GM21390 (cell line): ENCODE data around the gene ANTXR2.

Source experiments
- ATAC-seq: cut with Tn5 transposase; IDR thresholded peaks from one replicate; pipeline ENCODE4 v1.9.1; 2021; ENCODE audit not compliant: unreplicated experiment

Gene ANTXR2

DNA sequence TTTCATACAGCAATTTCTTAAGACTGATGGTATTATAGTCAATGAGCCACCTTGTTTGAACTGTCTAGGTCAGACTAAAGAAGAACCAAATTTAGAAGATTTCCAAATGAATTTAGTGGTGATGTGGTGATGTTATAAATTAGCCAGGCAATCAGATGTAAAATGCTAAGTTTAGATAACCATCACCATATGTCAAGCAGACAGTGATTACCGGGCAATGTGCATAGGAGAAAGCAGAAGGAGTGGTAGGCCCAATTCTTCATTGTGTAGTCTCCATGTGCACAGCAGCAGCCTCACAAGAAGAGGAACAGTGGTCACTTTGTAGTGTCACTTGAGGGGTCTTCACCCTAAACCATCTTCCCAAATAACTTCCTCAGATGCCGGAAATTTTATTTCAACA lies 198.8 kb downstream of the ANTXR2 start:
- no peak for ATAC-seq

DNA sequence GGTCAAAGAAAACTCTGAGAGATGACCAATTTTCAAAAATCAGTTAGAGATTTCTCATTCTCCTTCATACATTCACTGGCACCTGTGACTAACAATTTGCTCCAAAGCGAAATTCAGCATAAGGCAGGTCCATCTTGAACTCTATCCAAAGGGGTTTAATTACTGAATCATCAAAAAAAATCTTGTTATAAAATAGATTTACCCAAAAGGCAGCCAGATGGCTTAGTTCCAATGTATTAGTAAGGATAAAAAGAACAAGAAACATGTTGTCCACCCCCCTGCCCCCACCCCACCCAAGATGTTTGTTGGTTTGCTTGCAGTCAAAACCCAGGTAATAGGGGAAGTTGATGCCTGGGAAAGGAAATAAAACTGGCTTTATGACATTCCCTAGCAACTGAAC lies 200.3 kb downstream of the ANTXR2 start:
- ATAC-seq, result no peak

DNA sequence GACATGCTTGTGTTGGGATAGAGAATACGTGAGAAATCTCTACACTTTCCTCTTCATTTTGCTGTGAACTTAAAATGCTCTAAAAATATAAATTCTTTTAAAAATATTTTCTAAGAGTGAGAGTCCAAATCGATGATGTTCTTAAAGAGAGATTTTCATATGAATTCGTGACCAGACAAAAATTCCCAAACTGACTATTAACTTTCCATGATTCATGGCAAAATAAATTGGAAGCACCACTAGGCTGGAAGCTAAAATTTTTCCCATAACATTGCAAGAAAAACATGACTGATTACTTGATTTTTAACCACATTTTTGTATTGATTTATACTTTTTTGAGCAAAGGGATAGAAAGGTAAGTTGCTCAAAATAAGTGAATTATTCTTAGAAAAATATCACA lies 201.1 kb downstream of the ANTXR2 start:
- no peak for ATAC-seq

DNA sequence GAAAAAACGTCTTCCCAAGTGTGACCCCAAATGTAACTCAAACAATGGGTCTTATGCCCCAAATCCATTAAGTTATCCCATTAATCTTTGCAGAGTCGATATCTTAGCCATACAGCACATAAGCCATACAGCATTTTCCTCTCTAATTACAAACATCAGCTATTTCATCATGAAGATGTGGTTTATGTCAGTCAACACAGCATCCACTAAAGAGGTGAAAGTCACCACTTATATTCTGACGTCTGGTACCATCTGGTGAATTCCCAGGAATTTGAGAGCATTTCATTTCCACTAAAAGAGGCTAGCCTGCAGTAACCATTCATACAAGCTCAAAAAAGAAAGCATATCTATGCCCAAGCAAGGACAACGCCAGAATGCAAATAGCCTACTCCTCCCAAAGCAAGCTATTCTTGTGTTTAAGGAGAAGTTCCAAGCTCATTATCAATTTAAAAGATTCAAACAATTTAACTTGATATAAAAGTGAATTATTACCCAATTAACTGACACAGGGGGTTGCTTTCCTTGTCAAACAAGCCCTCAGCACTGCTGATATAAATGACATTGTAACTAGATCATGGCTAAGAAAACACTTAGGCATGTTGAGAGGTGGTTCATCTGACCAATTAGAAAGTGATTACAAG lies 203.3 kb downstream of the ANTXR2 start:
- ATAC-seq, result no peak

DNA sequence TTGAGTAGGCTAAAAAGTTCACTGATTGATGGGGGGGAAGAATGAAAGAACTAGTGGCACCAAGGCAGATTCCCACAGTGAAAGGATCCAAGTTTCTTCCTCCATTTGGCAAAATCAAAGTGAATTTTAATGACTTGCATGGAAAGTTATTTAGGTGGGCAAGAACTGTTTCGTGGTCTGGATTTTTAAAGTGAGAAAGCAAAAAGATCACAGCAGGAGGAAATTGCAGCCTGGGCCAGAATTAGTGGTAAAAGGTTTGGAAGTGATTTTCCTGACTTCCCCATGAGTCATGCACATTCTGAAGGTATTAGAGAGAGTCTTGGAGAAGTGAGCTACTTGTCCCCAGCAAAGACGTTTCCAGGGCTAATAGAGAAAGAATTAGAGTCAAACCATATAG lies 207.8 kb downstream of the ANTXR2 start:
- no peak for ATAC-seq

DNA sequence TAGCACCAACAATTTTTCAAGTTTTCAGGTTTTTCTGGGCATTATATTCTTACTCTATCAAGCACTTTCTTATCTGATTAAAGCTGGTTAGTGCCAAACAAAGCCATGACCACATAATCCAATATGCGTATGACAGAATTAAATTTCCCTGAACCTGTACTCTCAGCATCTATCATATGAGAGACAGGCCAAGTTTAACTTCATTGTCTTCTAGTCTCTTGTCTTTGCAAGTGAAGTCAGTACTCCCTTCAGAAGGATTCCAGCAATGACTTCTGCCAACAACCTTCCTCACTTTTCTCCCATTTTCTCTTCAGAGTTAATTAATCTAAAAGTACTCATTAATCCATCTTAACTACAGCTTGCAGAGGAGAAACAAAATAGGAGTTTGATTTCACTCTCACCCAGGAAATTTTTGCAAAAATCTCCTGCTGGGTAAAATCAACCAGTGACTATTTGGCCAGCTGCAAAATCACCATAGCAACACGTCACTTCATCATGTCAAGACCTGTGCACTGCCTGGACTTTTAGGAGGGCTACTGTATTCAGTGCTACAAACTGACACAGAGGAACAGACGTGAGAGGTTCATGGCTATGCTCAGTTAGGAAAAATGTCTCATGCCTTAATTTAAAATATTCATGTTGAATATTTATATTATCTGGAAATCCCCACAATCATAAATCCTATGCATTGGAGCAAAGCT lies 208.4 kb downstream of the ANTXR2 start:
- ATAC-seq, result no peak

DNA sequence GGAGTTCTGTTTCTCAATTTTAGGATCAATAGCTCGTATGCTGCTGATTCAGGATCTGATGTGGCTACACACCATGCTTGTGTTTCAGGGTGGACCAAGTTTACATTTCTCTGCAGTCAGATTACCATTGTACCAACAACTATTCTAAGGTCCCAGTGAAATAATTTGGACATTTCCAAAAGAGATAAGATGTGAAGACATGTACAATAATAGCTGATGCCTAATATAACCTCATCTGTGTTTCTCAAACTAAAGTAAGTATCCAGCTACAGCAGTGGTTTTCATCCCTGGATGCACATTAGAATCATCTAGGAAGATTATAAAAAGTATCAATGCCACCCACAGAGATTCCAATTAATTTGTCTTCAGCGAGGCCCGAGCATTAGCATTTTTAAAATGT lies 209.7 kb downstream of the ANTXR2 start:
- ATAC-seq, result no peak

DNA sequence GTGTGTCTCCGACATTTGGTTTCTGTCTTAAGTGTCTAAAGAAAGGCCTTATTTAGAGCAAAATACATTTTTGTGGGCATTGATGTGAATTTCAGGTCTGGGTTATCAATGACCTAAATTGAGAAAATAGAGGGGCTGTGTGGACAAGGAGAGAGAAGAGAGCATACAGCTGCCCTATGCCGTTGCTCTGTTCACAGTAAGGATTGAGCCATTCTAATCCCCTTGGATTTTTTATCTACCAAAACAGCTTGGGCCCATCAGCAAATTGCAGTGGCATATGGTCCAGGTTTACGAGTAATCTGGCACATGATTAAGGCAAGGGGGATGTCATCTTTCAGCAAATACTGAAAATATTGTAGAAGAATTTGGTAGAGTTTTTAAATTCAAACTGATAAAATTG lies 210.2 kb downstream of the ANTXR2 start:
- ATAC-seq, result no peak

DNA sequence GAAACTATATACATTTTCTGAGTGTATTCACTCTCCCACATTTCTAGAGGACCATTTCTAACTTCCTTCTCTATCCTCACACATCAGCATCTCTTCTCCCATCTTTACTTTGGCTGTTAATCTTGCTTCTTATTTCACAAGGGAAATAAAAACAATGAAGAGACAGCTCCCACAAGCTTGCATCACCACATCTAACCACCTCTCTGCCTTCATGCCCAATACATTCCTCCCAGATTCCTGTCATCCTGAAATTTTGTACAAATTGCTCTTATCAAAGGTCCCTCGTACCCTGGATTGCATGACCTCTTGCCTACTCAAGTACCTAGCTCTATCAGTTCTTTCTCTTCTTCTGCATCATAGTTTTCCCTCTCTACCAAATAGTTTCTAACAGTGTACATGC lies 215.2 kb downstream of the ANTXR2 start:
- ATAC-seq, result no peak

DNA sequence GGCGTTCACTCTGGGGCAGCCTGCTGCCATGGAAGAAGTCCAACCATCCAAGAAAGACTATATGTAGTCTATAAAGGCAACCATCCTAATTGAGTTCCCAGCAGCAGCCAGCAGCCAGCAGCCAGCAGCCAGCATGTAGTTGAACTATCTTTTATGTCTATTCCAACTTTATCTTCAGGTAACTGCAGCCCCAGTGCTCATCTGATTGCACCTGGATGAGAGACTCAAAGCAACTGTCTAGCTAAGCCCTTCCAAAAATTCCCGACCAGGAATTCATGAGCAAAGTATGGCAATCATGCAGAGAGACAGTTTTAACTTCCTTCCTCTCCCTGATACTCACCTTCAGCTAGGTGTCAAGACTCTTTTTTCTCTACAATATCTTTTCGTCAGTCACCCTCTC lies 216.8 kb downstream of the ANTXR2 start:
- no peak for ATAC-seq

DNA sequence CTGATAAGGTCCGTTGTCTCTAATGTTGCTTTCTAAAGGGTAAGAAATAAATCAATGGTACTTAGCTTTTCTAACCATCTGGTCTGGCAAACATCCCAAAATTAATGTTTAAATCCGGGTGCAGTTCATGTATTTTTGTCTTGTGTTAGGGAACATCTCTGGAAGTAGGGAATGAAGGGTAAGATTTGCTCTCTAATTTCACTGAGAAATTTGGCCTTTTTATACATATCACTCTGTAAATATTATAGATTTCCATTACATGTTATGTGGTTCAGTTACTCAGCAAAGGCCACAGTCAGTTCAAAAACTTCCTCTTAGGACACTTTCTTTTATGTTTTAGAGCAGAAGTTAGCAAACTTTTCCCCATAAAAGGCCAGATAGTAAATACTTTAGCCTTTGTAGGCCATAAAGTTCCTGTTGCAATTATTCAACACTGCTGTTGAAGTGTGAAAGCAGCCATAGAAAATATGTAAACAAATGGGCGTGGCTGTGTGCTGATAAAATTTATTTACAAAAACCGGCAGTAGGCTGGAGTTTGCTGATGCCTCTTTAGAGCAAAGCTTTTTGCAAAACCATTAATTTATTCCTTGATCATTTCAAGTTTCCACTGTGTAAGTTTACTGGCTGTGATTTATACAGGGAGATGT lies 218.1 kb downstream of the ANTXR2 start:
- ATAC-seq, result no peak

DNA sequence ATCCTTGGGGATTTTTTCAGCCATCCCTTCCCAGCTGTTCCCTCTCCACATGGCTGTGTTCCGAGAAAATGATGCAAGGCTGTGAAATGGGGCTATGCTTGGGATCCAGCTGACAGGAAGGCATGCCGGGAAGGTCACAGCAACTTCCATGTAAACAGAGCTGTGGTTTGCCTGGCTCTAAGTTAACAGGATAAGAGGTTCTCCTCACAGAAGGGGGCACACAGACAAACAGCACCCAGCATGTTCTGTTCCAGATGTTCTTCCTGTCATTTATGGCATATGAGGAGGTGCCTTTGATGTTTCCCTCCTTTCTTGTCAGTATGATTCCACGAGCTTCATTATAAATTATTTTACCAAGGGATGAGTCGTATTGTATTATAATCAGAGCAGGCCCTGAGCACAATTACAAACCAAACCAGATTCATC lies 220.7 kb downstream of the ANTXR2 start:
- no peak for ATAC-seq

DNA sequence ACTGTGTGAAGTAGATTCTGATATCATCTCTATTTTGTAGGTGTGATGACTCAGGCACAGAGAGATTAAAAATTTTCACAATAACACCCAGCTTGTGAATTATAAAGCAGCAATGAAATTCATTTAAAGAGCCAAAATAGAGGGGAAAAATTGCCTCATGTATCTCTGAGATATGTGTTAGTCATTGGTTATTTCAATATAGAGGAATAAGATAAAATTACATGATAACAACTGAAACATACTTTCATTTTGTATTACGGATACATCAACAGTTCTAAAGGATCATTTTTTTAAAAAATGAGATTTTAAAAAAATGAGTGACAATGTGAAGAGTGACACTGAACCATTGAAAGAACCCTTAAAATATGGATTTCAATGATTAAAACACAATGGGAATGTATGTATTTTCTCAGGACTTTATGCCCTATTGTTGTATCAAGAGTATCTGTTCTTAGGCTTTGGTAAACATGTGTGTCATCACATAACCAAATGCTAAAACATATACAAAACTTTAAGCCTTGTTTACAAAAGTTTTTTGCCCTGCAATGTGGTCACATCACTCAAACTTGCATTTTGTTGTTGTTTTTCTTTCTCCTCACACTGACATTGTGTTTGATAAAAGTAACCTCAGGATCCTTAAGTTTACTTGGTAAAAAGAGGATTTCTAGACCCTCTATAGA lies 221.3 kb downstream of the ANTXR2 start:
- no peak for ATAC-seq
